SK-N-SH (cell line): Measurements from ENCODE around the gene REEP1. TPM values are rescaled to one million over a fixed set of nuclear protein-coding genes. Genes with fewer than 3 reads are reported as not detected.

Experiments
- CTCF ChIA-PET: fragments of 300-600, 350-600 bp; formaldehyde crosslinking; extraction: SDS; loops from one replicate; lab custom pipeline; 2021; lab: Yijun Ruan, JAX
- POLR2A ChIA-PET: fragments of 350-600 bp; sonication (Branson Sonifier 250); formaldehyde crosslinking; extraction: SDS; loops from one replicate; lab custom pipeline; 2020; ENCODE audit warnings: antibody characterized with exemption, inconsistent platforms; lab: Yijun Ruan, JAX
- DNase-seq: peaks from one replicate; pipeline ENCODE4 v3.0.0; 2012
- H2AFZ ChIP-seq: fragments of 200-600 bp; sonication (generic); 2 replicates; pipeline ENCODE4 v1.8.1; 2016; ENCODE audit warnings: antibody characterized with exemption, mild to moderate bottlenecking, low read depth
- H3F3A ChIP-seq: fragments of 200-600 bp; sonication (generic); replicated peaks from 2 replicates; pipeline ENCODE3; 2016; ENCODE audit warnings: antibody characterized with exemption, mild to moderate bottlenecking; ENCODE audit not compliant: insufficient read depth
- H3K27ac ChIP-seq, 2 experiments: fragments of 200-500 bp in 1 of 2; fragments of 200-600 bp in 1 of 2; sonication (Bioruptor generic) in 1 of 2; sonication (generic), shearing (Covaris generic) in 1 of 2; 2 replicates each; pipeline versions ENCODE4 v1.5.1 to v1.6.1; 2014 to 2016; ENCODE audit warnings: low read depth in 2 of 2, inconsistent platforms in 1 of 2, low read length in 1 of 2, mild to moderate bottlenecking in 1 of 2, mixed read lengths in 1 of 2
- H3K27me3 ChIP-seq: fragments of 200-600 bp; sonication (generic), shearing (Covaris generic); 2 replicates; pipeline ENCODE4 v1.6.1; 2016; ENCODE audit warnings: mixed run types; ENCODE audit not compliant: insufficient read depth
- H3K36me3 ChIP-seq, 2 experiments: fragments of 200-500 bp in 1 of 2; fragments of 200-600 bp in 1 of 2; sonication (Bioruptor generic) in 1 of 2; sonication (generic) in 1 of 2; replicated peaks in 1 of 2; 2 replicates each; pipeline versions ENCODE3 to v1.5.1; 2014 to 2016; ENCODE audit warnings: low read length in 1 of 2, mild to moderate bottlenecking in 1 of 2; ENCODE audit not compliant: insufficient read depth in 2 of 2, control insufficient read depth in 1 of 2
- H3K4me1 ChIP-seq, 2 experiments: fragments of 200-500 bp in 1 of 2; fragments of 200-600 bp in 1 of 2; sonication (Bioruptor generic) in 1 of 2; sonication (generic), shearing (Covaris generic) in 1 of 2; 2 replicates each; pipeline versions ENCODE4 v1.5.1 to v1.6.1; 2014 to 2016; ENCODE audit warnings: low read depth in 1 of 2, low read length in 1 of 2, mixed run types in 1 of 2; ENCODE audit not compliant: insufficient read depth in 2 of 2, control insufficient read depth in 1 of 2
- H3K4me2 ChIP-seq: fragments of 200-600 bp; sonication (generic), shearing (Covaris generic); 2 replicates; pipeline ENCODE4 v1.6.1; 2017; ENCODE audit warnings: mixed run types
- H3K4me3 ChIP-seq, 2 experiments: fragments of 200-500 bp in 1 of 2; fragments of 200-600 bp in 1 of 2; sonication (Bioruptor generic) in 1 of 2; sonication (generic), shearing (Covaris generic) in 1 of 2; 2 replicates each; pipeline versions ENCODE4 v1.5.1 to v1.8.1; 2014 to 2016; ENCODE audit warnings: low read depth in 2 of 2, inconsistent platforms in 1 of 2, low read length in 1 of 2, mild to moderate bottlenecking in 1 of 2, mixed read lengths in 1 of 2, moderate library complexity in 1 of 2
- H3K79me2 ChIP-seq: fragments of 200-600 bp; sonication (generic); 2 replicates; pipeline ENCODE4 v1.8.1; 2017; ENCODE audit warnings: mild to moderate bottlenecking; ENCODE audit not compliant: insufficient read depth
- H3K9ac ChIP-seq: fragments of 200-600 bp; sonication (generic); 2 replicates; pipeline ENCODE4 v1.6.1; 2017; ENCODE audit warnings: mixed run types
- H3K9me2 ChIP-seq: fragments of 200-600 bp; sonication (generic); 2 replicates; pipeline ENCODE4 v1.6.1; 2017; ENCODE audit warnings: mixed run types
- H3K9me3 ChIP-seq: fragments of 200-600 bp; sonication (generic); 2 replicates; pipeline ENCODE4 v1.6.1; 2017; ENCODE audit warnings: mixed run types, mild to moderate bottlenecking, moderate library complexity
- H4K20me1 ChIP-seq: fragments of 200-600 bp; sonication (generic); 2 replicates; pipeline ENCODE4 v1.6.1; 2017; ENCODE audit warnings: mild to moderate bottlenecking, mixed run types; ENCODE audit not compliant: insufficient read depth
- CHD2 ChIP-seq: fragments of 150-350 bp; IDR thresholded peaks from 2 replicates; pipeline ENCODE4 v1.6.1; 2018; ENCODE audit warnings: low read length; ENCODE audit not compliant: partially characterized antibody
- ELF1 ChIP-seq: IDR thresholded peaks from 2 replicates; pipeline ENCODE4 v1.4.0; 2012
- EZH2phosphoT487 ChIP-seq: fragments of 200-600 bp; sonication (generic); IDR thresholded peaks from 2 replicates; pipeline ENCODE4 v1.6.1; 2017; ENCODE audit warnings: low read depth, mixed run types, mild to moderate bottlenecking, antibody characterized with exemption, moderate library complexity, borderline replicate concordance
- FOXM1 ChIP-seq: IDR thresholded peaks from 2 replicates; pipeline ENCODE4 v1.4.0; 2012; ENCODE audit warnings: low read depth, mild to moderate bottlenecking
- GABPA ChIP-seq: IDR thresholded peaks from 2 replicates; pipeline ENCODE4 v1.4.0; 2012; ENCODE audit warnings: low read depth, mild to moderate bottlenecking
- IRF3 ChIP-seq: fragments of 150-350 bp; IDR thresholded peaks from 2 replicates; pipeline ENCODE4 v1.6.1; 2016; ENCODE audit warnings: mild to moderate bottlenecking, low read depth, low read length
- MXI1 ChIP-seq: IDR thresholded peaks from 2 replicates; pipeline ENCODE4 v1.6.1; 2012; ENCODE audit warnings: mild to moderate bottlenecking, low read depth, low read length, improper control_type of control experiment
- RXRA ChIP-seq: IDR thresholded peaks from 2 replicates; pipeline ENCODE4 v1.4.0; 2012; ENCODE audit warnings: low read depth, mild to moderate bottlenecking, borderline replicate concordance
- TAF1 ChIP-seq: IDR thresholded peaks from 2 replicates; pipeline ENCODE4 v1.6.1; 2012; ENCODE audit warnings: low read depth, mild to moderate bottlenecking, low read length, moderate library complexity, borderline replicate concordance
- TCF12 ChIP-seq: IDR thresholded peaks from 2 replicates; pipeline ENCODE4 v1.4.0; 2012
- TEAD4 ChIP-seq: IDR thresholded peaks from 2 replicates; pipeline ENCODE4 v1.4.0; 2012; ENCODE audit warnings: mild to moderate bottlenecking, borderline replicate concordance; ENCODE audit not compliant: insufficient read depth
- USF2 ChIP-seq: fragments of 150-350 bp; IDR thresholded peaks from 2 replicates; pipeline ENCODE4 v1.6.1; 2017; ENCODE audit warnings: antibody characterized with exemption, low read length, low read depth, borderline replicate concordance
- ZBTB33 ChIP-seq: IDR thresholded peaks from 2 replicates; pipeline ENCODE4 v1.4.0; 2012; ENCODE audit warnings: low read depth, borderline replicate concordance
- WGBS: methylation state at CpG from one replicate; pipeline ENCODE4 v1.1.6; 2017; ENCODE audit warnings: low lambda C conversion rate; 5-methylcytosine and 5-hydroxymethylcytosine counted together
- polyA plus RNA-seq, 3 experiments: library from polyadenylated mRNA; depleted of rRNA; stranded (reverse); fragments of >200 nt; gene quantifications; 2 replicates each; pipeline ENCODE4 v1.2.3, GENCODE V29; 2012

REEP1 gene
- polyA plus RNA-seq, 1 of the 3 experiments (the other 2 are of a cell fraction), result 0.13 TPM

- DNase-seq, result no peak
- Histone ChIP-seq H3K79me2 (peaks cover 52% of the 10 kb centered on the region), H3K4me1 (peaks cover 2 to 16% of the 10 kb centered on the region in 2 experiments; a peak in 2 of 4 replicates), H2AFZ (no peak overlapping the region), H3K9me2 (no peaks in the 10 kb centered on the region), H3K36me3 (peaks cover 39 to 59% of the 10 kb centered on the region in 2 experiments), H3K27me3 (no peaks in the 10 kb centered on the region), H3K27ac (no peak overlapping the region; a peak in 1 of 4 replicates), H3K4me2 (no peak overlapping the region), H3K9ac (no peak overlapping the region), H3K4me3 (no peak overlapping the region), H3K9me3 (no peaks in the 10 kb centered on the region), H4K20me1 (no peaks in the 10 kb centered on the region), H3F3A (peaks cover 10% of the 10 kb centered on the region)
- 100% methylated on average over 1 of the region's 1 CpG for WGBS
- ChIA-PET POLR2A (interaction anchor here (1.4 kb wide), 1 partner anchor 19 kb away, joined by 4 read pairs; the partner anchor contains the start of gene IMMT), CTCF (interaction anchor here (1.5 kb wide), 1 partner anchor 45 kb away, joined by 6 read pairs; no protein-coding TSS in a partner anchor)
- no peak for TF ChIP-seq MXI1
- TF ChIP-seq CHD2, result no peak
- no peak for TF ChIP-seq FOXM1
- TF ChIP-seq ZBTB33, result no peak
- TF ChIP-seq USF2, result no peak
- TF ChIP-seq RXRA, result no peak
- no peak for TF ChIP-seq TEAD4
These were observed 161.6 kb downstream of the REEP1 start for GRCh38 chr2:86175828-86176227.

GRCh38 chr2:86174445-86174844 is 163.0 kb downstream of the REEP1 start:
- ChIA-PET CTCF (no interaction called here), POLR2A (no interaction called here)
- Histone ChIP-seq H3F3A (peaks cover 10% of the 10 kb centered on the region), H3K27me3 (no peaks in the 10 kb centered on the region), H3K9me3 (no peaks in the 10 kb centered on the region), H3K79me2 (peaks cover 40% of the 10 kb centered on the region), H3K4me2 (no peak overlapping the region), H3K4me1 (peaks cover 2 to 16% of the 10 kb centered on the region in 2 experiments; a peak in 2 of 4 replicates), H3K9ac (no peak overlapping the region), H2AFZ (no peak overlapping the region), H3K4me3 (no peak overlapping the region), H3K9me2 (no peaks in the 10 kb centered on the region), H4K20me1 (no peaks in the 10 kb centered on the region), H3K36me3 (peaks cover 47 to 62% of the 10 kb centered on the region in 2 experiments), H3K27ac (no peak overlapping the region)
- DNase-seq, result no peak
- no peak for TF ChIP-seq IRF3
- TF ChIP-seq TCF12, result no peak
- no peak for TF ChIP-seq CHD2
- no peak for TF ChIP-seq ELF1
- TF ChIP-seq USF2, result no peak
- TF ChIP-seq EZH2phosphoT487, result no peak
- no peak for TF ChIP-seq RXRA
- TF ChIP-seq TAF1, result no peak
- TF ChIP-seq GABPA, result no peak
- 97% methylated on average over 2 of the region's 2 CpGs for WGBS
